Esophagus muscularis mucosa (tissue), 3 donors: ENCODE results near the gene BAZ2B.

ENCODE experiments used
- POLR2A ChIP-seq: fragments of 450-650 bp; IDR thresholded peaks from one replicate; pipeline ENCODE4 v1.6.1; 2017; ENCODE audit warnings: antibody characterized with exemption, moderate library complexity, mild to moderate bottlenecking, low read depth
- TF ChIP-seq, protein P1 (sequence below), 3 experiments: fragments of 200-600 bp in 2 of 3; fragments of 450-650 bp in 1 of 3; sonication (generic) in 2 of 3; IDR thresholded peaks; one replicate each; pipeline ENCODE4 v1.5.1; 2017 to 2019; ENCODE audit warnings: antibody characterized with exemption in 3 of 3, mild to moderate bottlenecking in 2 of 3, moderate library complexity in 1 of 3

DNA sequence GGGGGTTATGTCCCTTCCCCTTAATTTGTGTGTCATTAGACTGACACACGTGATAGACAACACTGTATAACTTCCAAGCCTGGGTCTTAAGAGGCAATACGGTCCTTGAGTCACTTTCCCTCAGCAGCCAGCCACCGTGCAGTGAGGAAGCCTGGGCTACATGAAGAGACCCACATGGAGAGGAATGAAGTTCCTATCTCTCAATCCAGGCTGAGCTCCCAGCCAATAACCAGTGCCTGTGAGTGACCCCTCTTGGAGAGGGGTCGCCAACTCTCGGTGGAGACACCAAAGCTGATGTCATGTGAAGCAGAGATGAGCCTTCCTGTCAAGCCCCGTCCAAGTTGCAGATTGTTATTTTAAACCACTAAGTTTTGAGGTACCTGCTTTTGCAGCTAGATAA, 324.2 kb downstream of the BAZ2B start:
- TF ChIP-seq POLR2A: no peak
- TF ChIP-seq, protein P1, sequence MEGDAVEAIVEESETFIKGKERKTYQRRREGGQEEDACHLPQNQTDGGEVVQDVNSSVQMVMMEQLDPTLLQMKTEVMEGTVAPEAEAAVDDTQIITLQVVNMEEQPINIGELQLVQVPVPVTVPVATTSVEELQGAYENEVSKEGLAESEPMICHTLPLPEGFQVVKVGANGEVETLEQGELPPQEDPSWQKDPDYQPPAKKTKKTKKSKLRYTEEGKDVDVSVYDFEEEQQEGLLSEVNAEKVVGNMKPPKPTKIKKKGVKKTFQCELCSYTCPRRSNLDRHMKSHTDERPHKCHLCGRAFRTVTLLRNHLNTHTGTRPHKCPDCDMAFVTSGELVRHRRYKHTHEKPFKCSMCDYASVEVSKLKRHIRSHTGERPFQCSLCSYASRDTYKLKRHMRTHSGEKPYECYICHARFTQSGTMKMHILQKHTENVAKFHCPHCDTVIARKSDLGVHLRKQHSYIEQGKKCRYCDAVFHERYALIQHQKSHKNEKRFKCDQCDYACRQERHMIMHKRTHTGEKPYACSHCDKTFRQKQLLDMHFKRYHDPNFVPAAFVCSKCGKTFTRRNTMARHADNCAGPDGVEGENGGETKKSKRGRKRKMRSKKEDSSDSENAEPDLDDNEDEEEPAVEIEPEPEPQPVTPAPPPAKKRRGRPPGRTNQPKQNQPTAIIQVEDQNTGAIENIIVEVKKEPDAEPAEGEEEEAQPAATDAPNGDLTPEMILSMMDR (IDR thresholded peaks at IDR 0.05): no peak
